SK-N-SH treated with all-trans-retinoic acid at 6 μM for 48 hours (cell line): Measurements from ENCODE around the gene GNGT2.
A peak's percentile ranks its signal among the peaks of the same experiment; 100 is the strongest.

ENCODE experiments used
- ATAC-seq: fragments of 200-7000 bp; cut with Tn5 transposase; 3 replicates; pipeline ENCODE4 v1.9.1; 2020; ENCODE audit warnings: mild to moderate bottlenecking, moderate library complexity
- ARNTL ChIP-seq: fragments of 450-650 bp; formaldehyde crosslinking; IDR thresholded peaks from 2 replicates; pipeline ENCODE4 v1.5.0; 2020; ENCODE audit warnings: low read depth, mild to moderate bottlenecking, moderate library complexity, borderline replicate concordance
- BACH2 ChIP-seq: fragments of 250-450 bp; sonication (Bioruptor Pico); IDR thresholded peaks from 2 replicates; pipeline ENCODE4 v1.9.0; 2021; ENCODE audit warnings: mild to moderate bottlenecking, borderline replicate concordance
- CSDC2 ChIP-seq: fragments of 250-450 bp; sonication (Bioruptor Pico); IDR thresholded peaks from 2 replicates; pipeline ENCODE4 v1.5.0; 2020; ENCODE audit warnings: mild to moderate bottlenecking, moderate library complexity
- ESRRG ChIP-seq: fragments of 250-450 bp; sonication (Bioruptor Pico); IDR thresholded peaks from 2 replicates; pipeline ENCODE4 v1.6.1; 2021; ENCODE audit warnings: mild to moderate bottlenecking
- GLIS3 ChIP-seq: fragments of 250-450 bp; sonication (Bioruptor Pico); IDR thresholded peaks from 2 replicates; pipeline ENCODE4 v1.5.0; 2020; ENCODE audit warnings: mild to moderate bottlenecking, moderate library complexity
- ISL1 ChIP-seq: fragments of 250-450 bp; sonication (Bioruptor Pico); IDR thresholded peaks from 2 replicates; pipeline ENCODE4 v2.1.2; 2022; ENCODE audit warnings: mild to moderate bottlenecking, moderate library complexity
- OSR1 ChIP-seq: fragments of 250-450 bp; sonication (Bioruptor Pico); IDR thresholded peaks from 2 replicates; pipeline ENCODE4 v1.8.0; 2022; ENCODE audit warnings: moderate library complexity, mild to moderate bottlenecking, inconsistent platforms
- RARB ChIP-seq: fragments of 250-450 bp; sonication (Bioruptor Pico); IDR thresholded peaks from 2 replicates; pipeline ENCODE4 v1.8.0; 2021; ENCODE audit warnings: mild to moderate bottlenecking, moderate library complexity
- SNAI2 ChIP-seq: fragments of 250-450 bp; sonication (Bioruptor Pico); IDR thresholded peaks from 2 replicates; pipeline ENCODE4 v1.5.0; 2020; ENCODE audit warnings: mild to moderate bottlenecking, moderate library complexity
- TCF4 ChIP-seq: fragments of 250-450 bp; sonication (Bioruptor Pico); IDR thresholded peaks from 2 replicates; pipeline ENCODE4 v1.8.0; 2021; ENCODE audit warnings: mild to moderate bottlenecking, moderate library complexity, borderline replicate concordance
- TOX ChIP-seq: fragments of 250-450 bp; sonication (Bioruptor Pico); IDR thresholded peaks from 2 replicates; pipeline ENCODE4 v1.8.0; 2021; ENCODE audit warnings: mild to moderate bottlenecking, moderate library complexity, borderline replicate concordance
- TSHZ2 ChIP-seq: fragments of 250-450 bp; sonication (Bioruptor Pico); IDR thresholded peaks from 2 replicates; pipeline ENCODE4 v1.5.0; 2020; ENCODE audit warnings: mild to moderate bottlenecking, moderate library complexity
- ZC3H10 ChIP-seq: fragments of 250-450 bp; sonication (Bioruptor Pico); IDR thresholded peaks from 2 replicates; pipeline ENCODE4 v1.5.1; 2021; ENCODE audit warnings: mild to moderate bottlenecking, moderate library complexity
- ZFP3 ChIP-seq: fragments of 250-450 bp; sonication (Bioruptor Pico); IDR thresholded peaks from 2 replicates; pipeline ENCODE4 v1.5.0; 2020; ENCODE audit warnings: mild to moderate bottlenecking, moderate library complexity
- ZFP30 ChIP-seq: fragments of 450-650 bp; formaldehyde crosslinking; IDR thresholded peaks from 2 replicates; pipeline ENCODE4 v1.5.0; 2022; ENCODE audit warnings: mild to moderate bottlenecking, moderate library complexity
- ZNF565 ChIP-seq: fragments of 450-650 bp; formaldehyde crosslinking; conservative IDR thresholded peaks from 2 replicates; pipeline ENCODE4 v1.5.0; 2020; ENCODE audit warnings: low read depth, mild to moderate bottlenecking, moderate library complexity
- ZNF70 ChIP-seq: fragments of 450-650 bp; formaldehyde crosslinking; IDR thresholded peaks from 2 replicates; pipeline ENCODE4 v1.5.0; 2020; ENCODE audit warnings: mild to moderate bottlenecking, moderate library complexity
- ZNF8 ChIP-seq: fragments of 450-650 bp; formaldehyde crosslinking; IDR thresholded peaks from 2 replicates; pipeline ENCODE4 v1.5.0; 2020; ENCODE audit warnings: mild to moderate bottlenecking, moderate library complexity
- TF ChIP-seq, protein P1 (sequence below): fragments of 250-450 bp; sonication (Bioruptor Pico); IDR thresholded peaks from 2 replicates; pipeline ENCODE4 v1.5.1; 2021; ENCODE audit warnings: mild to moderate bottlenecking, moderate library complexity
- TF ChIP-seq, protein P2 (sequence below): fragments of 250-450 bp; sonication (Bioruptor Pico); IDR thresholded peaks from 2 replicates; pipeline ENCODE4 v1.8.0; 2020; ENCODE audit warnings: mild to moderate bottlenecking, moderate library complexity, borderline replicate concordance
- TF ChIP-seq, protein P3 (sequence below): fragments of 250-450 bp; sonication (Bioruptor Pico); IDR thresholded peaks from 2 replicates; pipeline ENCODE4 v1.5.1; 2020; ENCODE audit warnings: low read depth, mild to moderate bottlenecking, moderate library complexity
- TF ChIP-seq, protein P4 (sequence below): fragments of 250-450 bp; sonication (Bioruptor Pico); IDR thresholded peaks from 2 replicates; pipeline ENCODE4 v1.8.0; 2021; ENCODE audit warnings: low read depth, mild to moderate bottlenecking, moderate library complexity, borderline replicate concordance

GNGT2 gene

GRCh38 chr17:49227436-49228261 lies 17.3 kb upstream of the GNGT2 start:
- no peak for TF ChIP-seq ZNF70 (CRISPR knock-in tag)
- TF ChIP-seq SNAI2 (CRISPR knock-in tag) = no peak
- TF ChIP-seq TCF4 (CRISPR knock-in tag) = no peak
- no peak for TF ChIP-seq CSDC2
- no peak for TF ChIP-seq ESRRG (CRISPR knock-in tag)
- no peak for TF ChIP-seq ZC3H10
- TF ChIP-seq OSR1 = no peak
- TF ChIP-seq, protein P1, sequence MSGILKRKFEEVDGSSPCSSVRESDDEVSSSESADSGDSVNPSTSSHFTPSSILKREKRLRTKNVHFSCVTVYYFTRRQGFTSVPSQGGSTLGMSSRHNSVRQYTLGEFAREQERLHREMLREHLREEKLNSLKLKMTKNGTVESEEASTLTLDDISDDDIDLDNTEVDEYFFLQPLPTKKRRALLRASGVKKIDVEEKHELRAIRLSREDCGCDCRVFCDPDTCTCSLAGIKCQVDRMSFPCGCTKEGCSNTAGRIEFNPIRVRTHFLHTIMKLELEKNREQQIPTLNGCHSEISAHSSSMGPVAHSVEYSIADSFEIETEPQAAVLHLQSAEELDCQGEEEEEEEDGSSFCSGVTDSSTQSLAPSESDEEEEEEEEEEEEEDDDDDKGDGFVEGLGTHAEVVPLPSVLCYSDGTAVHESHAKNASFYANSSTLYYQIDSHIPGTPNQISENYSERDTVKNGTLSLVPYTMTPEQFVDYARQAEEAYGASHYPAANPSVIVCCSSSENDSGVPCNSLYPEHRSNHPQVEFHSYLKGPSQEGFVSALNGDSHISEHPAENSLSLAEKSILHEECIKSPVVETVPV (CRISPR knock-in tag) = no peak
- no peak for TF ChIP-seq ZNF565 (CRISPR knock-in tag)
- TF ChIP-seq ISL1 (CRISPR knock-in tag) = no peak
- TF ChIP-seq, protein P2, sequence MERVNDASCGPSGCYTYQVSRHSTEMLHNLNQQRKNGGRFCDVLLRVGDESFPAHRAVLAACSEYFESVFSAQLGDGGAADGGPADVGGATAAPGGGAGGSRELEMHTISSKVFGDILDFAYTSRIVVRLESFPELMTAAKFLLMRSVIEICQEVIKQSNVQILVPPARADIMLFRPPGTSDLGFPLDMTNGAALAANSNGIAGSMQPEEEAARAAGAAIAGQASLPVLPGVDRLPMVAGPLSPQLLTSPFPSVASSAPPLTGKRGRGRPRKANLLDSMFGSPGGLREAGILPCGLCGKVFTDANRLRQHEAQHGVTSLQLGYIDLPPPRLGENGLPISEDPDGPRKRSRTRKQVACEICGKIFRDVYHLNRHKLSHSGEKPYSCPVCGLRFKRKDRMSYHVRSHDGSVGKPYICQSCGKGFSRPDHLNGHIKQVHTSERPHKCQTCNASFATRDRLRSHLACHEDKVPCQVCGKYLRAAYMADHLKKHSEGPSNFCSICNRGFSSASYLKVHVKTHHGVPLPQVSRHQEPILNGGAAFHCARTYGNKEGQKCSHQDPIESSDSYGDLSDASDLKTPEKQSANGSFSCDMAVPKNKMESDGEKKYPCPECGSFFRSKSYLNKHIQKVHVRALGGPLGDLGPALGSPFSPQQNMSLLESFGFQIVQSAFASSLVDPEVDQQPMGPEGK = no peak
- TF ChIP-seq ZNF8 (CRISPR knock-in tag) = no peak
- no peak for TF ChIP-seq ZFP3
- no peak for TF ChIP-seq BACH2 (CRISPR knock-in tag)
- no peak for TF ChIP-seq ARNTL (CRISPR knock-in tag)
- TF ChIP-seq, protein P3, sequence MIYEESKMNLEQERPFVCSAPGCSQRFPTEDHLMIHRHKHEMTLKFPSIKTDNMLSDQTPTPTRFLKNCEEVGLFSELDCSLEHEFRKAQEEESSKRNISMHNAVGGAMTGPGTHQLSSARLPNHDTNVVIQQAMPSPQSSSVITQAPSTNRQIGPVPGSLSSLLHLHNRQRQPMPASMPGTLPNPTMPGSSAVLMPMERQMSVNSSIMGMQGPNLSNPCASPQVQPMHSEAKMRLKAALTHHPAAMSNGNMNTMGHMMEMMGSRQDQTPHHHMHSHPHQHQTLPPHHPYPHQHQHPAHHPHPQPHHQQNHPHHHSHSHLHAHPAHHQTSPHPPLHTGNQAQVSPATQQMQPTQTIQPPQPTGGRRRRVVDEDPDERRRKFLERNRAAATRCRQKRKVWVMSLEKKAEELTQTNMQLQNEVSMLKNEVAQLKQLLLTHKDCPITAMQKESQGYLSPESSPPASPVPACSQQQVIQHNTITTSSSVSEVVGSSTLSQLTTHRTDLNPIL (CRISPR knock-in tag) = no peak
- TF ChIP-seq, protein P4, sequence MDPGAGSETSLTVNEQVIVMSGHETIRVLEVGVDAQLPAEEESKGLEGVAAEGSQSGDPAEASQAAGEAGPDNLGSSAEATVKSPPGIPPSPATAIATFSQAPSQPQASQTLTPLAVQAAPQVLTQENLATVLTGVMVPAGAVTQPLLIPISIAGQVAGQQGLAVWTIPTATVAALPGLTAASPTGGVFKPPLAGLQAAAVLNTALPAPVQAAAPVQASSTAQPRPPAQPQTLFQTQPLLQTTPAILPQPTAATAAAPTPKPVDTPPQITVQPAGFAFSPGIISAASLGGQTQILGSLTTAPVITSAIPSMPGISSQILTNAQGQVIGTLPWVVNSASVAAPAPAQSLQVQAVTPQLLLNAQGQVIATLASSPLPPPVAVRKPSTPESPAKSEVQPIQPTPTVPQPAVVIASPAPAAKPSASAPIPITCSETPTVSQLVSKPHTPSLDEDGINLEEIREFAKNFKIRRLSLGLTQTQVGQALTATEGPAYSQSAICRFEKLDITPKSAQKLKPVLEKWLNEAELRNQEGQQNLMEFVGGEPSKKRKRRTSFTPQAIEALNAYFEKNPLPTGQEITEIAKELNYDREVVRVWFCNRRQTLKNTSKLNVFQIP (CRISPR knock-in tag) = no peak
- TF ChIP-seq TOX = no peak
- TF ChIP-seq GLIS3 (CRISPR knock-in tag) = no peak
- TF ChIP-seq RARB (CRISPR knock-in tag) = no peak
- ATAC-seq = peak; percentile 63

- ATAC-seq = no peak
- TF ChIP-seq ESRRG (CRISPR knock-in tag) = no peak
- no peak for TF ChIP-seq ZFP30 (CRISPR knock-in tag)
- TF ChIP-seq TSHZ2 (CRISPR knock-in tag) = no peak
- TF ChIP-seq RARB (CRISPR knock-in tag) = no peak
- TF ChIP-seq, protein P1 (CRISPR knock-in tag) = no peak
Observed at GRCh38 chr17:49226771-49227435, 16.5 kb upstream of the GNGT2 start.
